ENCODE measurements around the gene SLC22A6.

SLC22A6 gene

GRCh38 chr11:63017306-63017974 is 32.7 kb upstream of the SLC22A6 start:
- peak overlapping the region; percentile 7; the same call in 1 of the 2 replicates for H3K27ac ChIP-seq
- TF ChIP-seq CTCF (conservative IDR thresholded peaks at IDR 0.05) = no peak

GRCh38 chr11:63015521-63016215 is 30.9 kb upstream of the SLC22A6 start, which contains the start of gene SLC22A8:
SLC22A8 (minus strand) TSS chr11:63015841; CDS start chr11:63014958, 883 bp downstream.
- H3K27ac ChIP-seq = no peak within 1 kb of the TSS
- no peak for TF ChIP-seq CTCF (conservative IDR thresholded peaks at IDR 0.05)

GRCh38 chr11:63014408-63015055 is 29.8 kb upstream of the SLC22A6 start:
- no peak overlapping the region for H3K27ac ChIP-seq
- TF ChIP-seq CTCF (conservative IDR thresholded peaks at IDR 0.05) = no peak

GRCh38 chr11:63012839-63013238 is 28.1 kb upstream of the SLC22A6 start:
- no peak for TF ChIP-seq CTCF (conservative IDR thresholded peaks at IDR 0.05)
- no peak overlapping the region for H3K27ac ChIP-seq

GRCh38 chr11:63012430-63012829 is 27.7 kb upstream of the SLC22A6 start:
- H3K27ac ChIP-seq = no peak overlapping the region
- TF ChIP-seq CTCF (conservative IDR thresholded peaks at IDR 0.05) = no peak

GRCh38 chr11:63010934-63011439 is 26.2 kb upstream of the SLC22A6 start:
- TF ChIP-seq CTCF (conservative IDR thresholded peaks at IDR 0.05) = no peak
- no peak overlapping the region for H3K27ac ChIP-seq

- no peak overlapping the region for H3K27ac ChIP-seq
- no peak for TF ChIP-seq CTCF (conservative IDR thresholded peaks at IDR 0.05)
Observed at GRCh38 chr11:63007920-63008319, 23.2 kb upstream of the SLC22A6 start.
